Activated naive CD4-positive, alpha-beta T cell (primary cell): ENCODE data around the gene OVAAL.

Experiments
- DNase-seq, 4 experiments: peaks; one replicate each; lab custom pipeline; 2025; lab: John Stamatoyannopoulos, UW

Gene OVAAL

DNA sequence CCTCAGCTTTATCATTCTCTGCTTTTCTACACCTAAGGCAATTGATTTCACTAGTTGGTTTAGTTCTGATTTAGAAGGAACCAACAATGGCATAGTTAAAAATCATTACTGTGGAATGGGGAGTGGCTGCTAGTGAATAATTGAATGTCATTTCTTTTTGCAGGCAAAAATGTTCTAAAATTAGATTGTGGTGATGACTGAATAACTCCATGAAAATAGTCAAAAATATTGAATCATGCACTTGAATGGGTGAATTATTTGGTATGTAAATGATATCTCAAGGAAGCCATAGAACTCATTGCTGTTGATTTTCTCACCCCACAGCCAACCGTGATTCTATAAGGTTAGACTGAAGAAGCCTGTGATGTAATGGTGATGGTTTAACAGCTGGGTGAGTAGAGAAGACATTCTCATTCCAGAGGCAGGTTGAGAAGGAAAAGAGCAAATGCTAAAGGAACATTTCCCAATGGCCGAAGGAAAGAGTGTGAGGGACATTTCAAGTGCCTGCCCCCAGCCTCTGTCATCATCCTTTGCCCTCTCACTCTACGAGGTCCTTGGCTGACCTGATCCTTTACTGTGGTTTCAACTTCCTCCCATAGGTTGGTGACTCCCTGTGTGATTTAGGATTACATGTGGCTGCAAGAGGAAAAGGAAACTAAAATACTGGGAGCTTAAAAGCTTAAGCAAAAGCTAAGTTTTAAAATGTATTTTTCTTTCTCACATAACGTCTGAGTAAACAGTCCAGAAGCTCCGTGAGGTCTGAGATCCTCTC is 12.5 kb downstream of the OVAAL start:
- no peak for DNase-seq

DNA sequence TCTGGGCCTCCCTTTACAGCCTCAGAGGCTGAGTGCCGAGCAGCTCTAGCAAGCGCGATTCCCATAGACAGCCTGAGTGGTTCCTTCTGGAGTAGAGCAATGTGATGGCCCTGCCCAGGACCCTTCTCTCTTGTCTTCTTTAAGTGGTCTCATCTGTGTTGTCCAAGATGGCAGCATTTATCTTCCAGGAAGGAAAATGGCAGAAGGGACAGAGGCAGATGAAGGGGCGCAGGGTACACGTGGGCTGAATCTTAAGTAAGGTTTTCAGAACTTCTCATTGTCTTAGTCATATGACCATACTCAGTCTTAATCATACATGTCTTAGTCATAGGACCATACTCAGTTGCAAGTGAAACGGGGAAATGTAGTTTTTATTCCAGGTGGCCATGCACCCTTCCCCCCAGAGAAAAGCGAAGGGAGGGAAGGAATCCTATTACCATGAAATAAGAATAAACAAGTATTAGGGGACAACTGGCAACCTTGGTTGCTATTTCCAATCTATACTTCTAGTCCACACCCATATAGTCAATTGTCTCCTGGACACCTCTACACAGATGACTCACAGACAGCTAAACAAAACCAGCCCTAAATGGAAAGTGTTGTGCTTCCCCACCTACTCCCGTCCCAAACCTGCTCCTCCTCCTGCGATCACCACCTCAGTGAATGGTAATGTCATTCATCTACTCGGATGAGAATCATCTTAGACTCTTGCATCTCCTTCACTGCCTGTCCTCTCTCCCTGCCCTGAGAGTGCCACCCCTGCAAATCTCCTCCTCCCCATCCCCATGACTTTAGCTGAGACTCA is 13.3 kb downstream of the OVAAL start:
- no peak for DNase-seq

DNA sequence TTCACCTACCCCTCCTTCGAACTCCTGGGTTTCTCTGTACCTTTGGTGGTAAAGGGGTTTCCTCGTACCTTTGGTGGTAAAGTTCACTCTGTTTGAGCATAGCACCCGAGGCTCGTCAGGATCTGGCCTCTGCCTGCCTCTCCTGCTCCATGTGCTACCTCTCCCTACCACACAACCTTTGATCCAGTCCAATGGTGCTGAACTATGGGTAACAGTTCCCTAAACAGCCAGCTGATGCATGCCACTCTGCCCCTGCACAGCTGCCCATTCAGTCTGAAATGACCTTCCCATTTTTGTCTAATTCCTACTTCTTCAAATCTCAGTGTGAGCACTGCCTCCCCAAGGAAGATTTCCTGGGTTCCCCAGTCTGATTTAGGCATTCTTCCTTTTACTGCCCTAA is 14.0 kb downstream of the OVAAL start:
- no peak for DNase-seq

DNA sequence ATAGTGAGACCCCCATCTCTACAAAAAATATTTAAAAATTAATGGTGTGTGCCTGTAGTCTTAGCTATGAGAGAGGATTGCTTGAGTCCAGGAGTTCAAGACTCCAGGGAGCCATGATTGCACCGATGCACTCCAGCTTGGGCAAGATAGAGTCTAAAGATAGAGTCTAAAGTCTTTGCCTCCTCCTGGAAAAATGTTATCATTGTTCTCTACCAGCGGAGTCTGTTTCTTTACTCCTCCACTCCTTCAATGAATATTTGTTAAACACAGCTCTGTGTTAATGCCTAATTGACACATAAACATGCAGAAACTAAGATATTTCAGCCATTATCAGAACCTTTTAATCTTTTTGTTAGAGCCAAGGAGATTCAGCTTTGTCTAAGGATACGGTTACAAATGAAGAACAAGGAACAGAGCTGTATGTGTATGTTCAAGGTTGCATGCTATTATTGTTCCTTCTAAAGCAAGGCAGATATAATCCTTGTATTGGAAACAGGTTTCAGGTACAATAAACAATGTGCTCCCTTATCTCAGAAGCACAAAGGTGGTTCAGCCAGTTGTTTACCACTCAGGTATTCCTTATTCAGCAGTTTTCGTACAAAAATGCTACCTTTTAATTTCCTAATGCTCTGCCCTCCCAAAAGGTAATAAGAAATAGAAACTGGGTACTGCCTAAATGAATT is 15.4 kb downstream of the OVAAL start:
- no peak for DNase-seq

DNA sequence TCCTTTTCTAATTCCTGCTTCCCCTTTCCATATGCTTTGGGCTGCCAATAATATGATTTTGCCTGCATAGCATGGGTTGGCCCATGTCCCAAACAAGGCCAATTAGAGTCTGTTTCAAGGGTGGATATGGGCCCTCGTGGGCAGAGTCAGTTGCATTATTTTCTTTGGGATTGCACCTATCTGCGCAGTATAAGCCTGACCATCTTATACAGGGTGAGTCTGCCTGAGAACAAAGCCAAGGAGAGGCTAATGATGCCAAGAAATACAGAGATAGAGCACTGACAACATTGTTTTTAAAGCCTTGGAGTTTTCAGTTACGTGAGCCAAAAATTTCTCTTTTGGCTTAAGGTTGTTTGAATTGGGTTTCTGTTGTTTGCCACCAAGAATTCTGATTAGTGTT is 18.6 kb downstream of the OVAAL start:
- no peak for DNase-seq

DNA sequence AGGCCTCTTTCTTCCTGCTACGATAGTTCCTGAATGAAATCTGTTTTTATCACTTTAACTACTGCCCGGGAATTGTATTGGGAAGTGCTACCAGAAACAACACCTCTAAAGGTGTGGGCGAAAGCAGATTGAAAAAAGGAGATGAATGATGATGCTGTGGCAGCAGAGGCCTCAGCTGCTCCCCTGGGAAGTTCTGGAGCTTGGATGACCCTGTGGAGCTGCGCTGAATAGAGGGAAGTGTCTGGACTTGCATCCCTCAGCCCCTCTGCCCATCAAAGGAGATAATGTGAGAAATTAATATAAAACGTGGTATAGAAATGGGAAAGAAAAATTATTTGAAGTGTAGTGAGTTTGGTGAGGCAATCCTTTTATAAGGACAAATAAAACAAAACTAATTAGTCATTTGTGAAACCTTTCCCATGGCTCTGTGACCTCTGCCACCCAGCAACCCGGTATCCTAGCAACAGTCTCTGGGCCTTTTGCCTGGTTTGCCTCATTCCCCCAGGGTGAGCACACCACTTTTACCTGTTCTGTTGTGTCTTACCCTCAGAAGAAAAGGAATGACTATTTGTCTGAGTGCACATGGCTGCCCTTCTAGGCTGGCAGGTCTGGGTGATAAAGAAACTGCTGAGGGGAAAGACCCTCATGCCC is 21.3 kb downstream of the OVAAL start:
- no peak for DNase-seq

DNA sequence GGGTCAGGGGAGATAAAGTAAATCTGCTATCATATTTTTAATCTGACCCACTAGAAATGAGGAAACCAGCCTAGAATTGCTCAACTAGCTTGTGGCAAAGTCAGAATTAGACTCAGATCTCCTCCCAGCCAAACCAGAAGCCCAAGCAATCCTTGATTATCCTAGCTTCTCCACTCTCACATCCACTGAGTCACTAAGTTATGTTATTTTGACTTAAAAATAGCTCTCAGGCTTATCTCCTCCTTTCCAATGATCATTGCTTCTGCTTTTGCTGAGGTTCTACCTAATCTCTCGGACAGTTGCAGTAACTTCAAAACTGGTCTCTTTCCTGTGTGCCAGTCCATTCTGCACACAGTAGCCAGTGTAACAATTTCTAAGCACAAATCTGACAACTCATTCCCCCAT is 22.9 kb downstream of the OVAAL start:
- no peak for DNase-seq

DNA sequence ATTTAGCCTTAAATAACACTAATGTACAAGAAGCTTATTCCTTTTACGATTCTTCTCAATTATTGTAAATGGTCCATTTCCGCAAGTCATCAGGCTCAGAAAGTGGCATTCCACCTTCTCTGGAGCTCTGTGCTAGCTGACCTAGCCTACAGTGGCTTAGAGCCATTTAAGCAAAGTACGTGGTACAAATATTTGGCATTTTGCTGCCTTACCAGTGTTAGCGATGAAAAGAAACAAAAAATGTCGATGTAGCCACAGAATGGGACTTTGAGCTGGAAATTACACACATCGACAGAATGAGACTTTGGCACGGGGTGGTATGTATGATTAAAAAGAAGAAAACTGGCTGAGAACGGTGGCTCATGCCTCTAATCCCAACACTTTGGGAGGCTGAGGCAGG is 26.1 kb downstream of the OVAAL start:
- no peak for DNase-seq

DNA sequence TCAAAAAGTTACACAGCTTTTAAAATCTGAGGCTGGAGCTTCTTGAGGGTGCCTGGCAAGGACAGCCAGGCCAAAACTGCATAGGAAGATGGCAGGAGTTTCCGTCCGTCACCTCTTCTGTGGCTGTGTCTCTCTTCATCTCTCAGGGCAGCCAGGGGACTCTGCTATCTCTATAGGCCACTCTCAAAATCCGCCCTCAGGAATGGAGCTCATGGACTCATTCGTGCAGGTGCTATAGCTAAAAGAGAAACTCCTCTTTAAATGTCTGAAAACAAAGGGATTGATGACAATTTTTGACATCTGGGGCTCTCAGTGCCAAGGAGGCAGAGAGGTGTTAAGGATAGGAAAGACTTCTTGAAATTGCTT is 27.2 kb downstream of the OVAAL start:
- no peak for DNase-seq

DNA sequence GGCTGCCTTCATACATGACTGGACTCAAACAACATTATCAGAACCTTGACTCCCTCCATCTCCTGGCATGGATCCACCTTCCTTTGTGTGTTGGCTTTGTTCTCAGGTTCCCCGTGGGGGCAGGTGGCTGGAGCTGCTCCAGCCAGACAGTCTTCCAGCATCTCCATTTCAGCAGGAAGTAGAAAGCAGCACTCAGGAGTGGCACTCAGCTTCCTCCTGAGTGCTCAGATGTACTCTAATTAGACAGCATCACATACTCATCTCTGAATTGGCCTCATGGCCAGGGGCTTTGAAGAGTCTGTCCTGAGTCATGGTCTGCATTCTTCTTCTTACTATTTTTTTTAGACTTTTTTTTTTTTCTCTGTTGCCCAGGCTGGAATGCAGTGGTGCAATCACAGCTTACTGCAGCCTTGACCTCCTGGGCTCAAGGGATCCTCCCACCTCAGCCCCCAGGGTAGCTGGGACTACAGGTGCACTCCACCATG is 27.9 kb downstream of the OVAAL start:
- DNase-seq = no peak

DNA sequence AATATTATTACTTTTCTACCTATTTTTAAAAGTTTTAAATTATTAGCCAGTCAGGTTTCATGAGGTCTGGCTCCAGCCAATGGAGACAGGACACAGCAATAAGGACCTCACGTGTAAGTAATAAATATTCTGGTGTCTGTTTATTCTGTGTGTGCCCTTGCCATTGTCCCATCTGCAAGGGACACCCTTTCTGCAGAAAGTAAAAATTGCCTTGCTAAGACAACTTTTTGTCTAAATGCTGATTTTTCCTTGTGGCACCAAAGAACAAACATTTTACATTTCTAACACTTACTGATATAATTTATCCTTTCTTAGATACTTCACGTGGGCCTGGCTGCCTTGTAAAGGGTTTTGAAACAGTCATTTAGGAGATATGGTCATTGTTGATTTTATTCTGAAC is 29.4 kb downstream of the OVAAL start:
- DNase-seq = no peak

DNA sequence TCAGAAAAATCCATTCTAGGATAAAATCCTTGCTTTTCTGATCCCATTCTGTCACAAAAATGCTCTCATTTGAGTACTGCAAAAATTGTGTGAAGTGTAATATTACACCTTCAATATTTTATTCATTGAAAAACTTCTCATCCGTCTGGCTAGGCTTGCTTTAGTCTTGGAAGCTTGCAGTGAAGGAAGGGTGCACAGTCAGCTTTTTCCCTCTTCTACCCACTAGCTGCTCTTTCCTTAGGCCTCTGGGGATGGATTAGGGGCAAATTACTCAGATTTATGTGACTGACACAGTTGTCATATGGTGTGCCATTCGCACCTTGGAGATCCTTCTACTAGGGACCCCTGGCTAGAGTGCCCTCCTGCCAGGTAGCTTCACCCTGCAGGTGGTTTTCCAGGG is 32.1 kb downstream of the OVAAL start:
- DNase-seq = no peak

DNA sequence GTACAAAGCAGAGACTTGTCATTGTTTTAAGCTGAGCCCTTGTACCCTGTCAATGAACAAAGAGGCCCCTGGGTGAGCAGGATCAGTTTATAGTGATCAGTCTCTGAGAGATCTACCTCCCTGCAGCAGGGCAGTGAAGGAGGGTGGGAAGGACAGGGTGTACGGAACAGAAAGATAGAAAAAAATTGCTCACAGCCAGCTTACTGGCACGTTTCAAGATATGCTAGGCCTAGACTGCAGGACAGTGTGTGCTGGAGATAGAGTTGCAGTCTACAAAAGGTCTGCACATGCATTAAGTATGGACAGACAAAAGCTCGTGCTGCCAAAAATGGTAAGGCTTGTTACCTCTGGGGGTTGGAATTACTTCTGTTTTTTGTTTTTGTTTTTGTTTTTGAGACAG is 34.6 kb downstream of the OVAAL start:
- no peak for DNase-seq

DNA sequence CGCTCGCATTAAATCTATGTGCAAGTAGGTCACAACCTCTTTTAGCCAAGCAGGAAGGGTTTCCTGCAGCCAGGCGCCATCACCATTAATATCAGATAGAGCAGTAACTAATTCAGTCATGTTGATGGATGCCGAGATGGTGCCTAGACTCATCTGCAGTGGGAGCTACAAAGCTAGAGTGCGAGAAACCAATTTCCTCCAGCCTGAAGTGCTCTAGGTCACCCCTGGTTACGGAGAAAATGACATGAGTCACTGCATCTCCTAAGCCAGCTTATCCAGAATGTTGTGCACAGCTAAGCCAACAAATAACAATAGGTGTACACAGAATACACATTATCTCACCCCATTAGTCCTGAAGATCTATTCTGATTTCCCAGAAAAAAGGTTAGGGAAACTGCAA is 36.0 kb downstream of the OVAAL start:
- no peak for DNase-seq

DNA sequence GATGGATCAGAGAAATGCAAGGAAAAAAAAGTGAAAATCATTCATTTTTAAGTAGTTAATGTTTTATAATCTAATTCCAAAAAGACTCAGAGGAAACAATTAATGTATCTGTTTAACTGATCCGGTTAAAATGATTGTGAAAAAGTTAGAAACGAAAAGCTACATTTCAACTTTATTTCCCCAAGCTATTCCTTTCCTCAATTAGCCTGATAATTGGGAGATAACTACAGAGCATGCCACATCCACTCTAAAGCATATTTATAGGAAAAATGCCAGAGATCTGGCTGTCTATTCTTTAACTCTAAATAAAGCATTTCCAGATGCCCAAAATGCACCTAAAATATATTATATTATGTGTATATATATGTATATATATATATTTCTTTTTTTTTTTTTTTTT is 37.2 kb downstream of the OVAAL start:
- DNase-seq = no peak

DNA sequence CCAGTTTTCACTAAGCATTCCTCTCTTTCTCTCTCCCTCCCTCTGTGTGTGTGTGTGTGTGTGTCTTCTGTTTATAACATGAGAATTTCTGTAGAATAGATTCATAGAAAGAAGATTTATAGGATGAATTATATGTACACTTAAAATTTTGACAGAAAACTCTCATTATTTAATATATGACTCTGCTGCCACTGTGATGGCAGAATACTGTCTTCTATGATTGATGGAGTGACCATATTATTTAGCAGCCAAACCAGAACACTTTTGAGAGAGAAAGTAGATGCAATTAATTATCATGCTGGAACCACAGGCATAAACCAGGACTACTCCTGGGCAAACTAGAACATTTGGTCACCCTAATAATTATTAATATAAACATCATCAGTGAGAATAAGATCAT is 38.8 kb downstream of the OVAAL start:
- DNase-seq = no peak

DNA sequence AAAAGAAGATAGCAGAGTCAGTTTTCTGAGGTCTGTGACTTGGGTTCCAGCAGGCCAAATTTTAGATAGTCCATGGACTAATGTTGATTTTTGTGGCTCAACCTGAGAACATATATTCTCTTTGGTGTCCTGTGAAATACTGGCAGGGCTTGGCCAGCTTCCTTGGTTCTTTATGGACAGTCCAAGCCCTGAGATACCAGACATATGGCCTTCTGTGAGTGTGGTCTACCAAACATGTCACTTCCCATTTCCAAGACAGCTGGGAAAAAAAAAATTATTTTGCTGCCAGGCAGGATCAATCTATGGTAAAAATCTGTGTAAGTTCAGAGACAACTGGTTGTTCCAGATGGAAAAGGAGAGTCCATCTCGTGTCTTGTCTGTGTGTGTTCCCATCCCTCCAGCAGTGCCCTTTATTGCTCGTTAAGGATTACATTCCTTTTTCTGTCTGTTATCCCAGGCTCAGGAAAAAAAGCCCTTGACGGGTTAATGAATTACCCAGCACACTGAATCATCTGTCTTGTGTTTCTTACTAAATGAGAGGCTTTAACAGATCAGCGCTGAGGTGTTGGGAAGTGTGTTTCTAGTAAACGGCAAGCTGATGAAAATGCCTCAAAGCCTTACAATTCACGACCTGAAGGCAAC is 39.7 kb downstream of the OVAAL start:
- no peak for DNase-seq

DNA sequence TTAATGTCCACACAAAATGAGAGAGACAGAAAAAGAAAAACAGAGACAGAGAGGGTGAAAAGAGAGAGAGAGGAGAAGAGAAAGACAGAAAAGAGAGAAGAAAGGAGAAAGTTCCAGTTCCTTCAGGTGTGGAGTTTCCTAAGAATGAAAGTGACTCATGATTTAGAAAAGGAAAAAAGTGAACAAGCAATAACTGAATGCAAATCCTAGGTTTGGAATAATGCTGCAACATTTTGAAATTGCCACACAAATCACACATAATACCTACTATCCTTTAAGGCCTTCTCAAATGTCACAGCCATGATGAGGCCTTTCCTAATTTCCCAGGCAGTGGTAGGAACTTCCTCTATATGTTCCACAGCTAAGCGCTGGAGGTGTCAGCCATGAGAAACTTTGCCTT is 41.6 kb downstream of the OVAAL start:
- DNase-seq = no peak

DNA sequence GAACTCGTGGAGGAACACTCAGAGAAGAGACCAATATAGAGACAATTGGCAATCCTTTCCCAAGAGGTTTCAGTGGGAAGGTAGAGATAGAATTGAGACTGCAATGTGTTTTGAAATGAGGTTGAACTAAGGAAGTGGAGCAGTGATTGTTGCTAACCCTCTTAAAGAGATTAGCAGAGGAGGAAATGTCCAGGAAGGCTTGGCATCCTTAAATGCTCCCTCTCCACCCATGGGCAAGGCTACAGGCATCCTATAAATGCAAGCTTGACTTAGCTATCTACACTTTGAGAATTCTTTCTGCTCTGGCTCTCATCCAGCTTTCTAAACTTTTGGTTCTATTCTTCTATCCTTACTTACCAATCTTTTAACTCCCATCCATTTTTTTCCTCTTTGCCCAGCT is 42.7 kb downstream of the OVAAL start:
- no peak for DNase-seq

DNA sequence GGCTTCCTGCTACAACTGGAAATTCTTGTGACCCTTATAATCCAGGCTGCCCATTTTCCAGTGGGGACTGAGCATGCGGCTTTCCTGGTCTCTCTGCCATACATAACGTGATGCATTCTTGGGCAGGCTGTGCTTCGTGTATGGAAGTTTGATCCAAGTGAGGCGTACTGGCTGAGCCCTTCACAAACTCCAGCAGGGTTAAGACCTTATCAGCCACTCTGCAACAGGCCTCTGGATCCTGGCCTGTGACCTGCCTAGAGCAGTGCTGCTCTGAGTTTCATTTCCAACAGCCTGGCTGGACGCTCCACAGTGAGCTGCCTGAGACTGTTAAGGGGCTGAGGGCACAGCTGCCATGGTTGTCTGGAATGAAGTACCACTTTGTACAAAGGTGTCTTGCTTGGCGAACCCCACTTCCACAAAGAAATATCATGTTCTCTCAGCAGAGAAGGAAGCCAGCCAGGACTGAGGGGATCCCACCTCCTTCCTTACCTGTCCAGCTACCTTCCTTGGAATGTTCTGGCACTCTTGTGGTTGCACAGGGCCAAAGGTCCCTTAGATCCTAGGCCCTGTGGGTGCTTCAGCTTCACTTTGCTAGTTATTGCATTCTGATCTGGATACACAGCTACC is 44.6 kb downstream of the OVAAL start:
- DNase-seq = no peak

DNA sequence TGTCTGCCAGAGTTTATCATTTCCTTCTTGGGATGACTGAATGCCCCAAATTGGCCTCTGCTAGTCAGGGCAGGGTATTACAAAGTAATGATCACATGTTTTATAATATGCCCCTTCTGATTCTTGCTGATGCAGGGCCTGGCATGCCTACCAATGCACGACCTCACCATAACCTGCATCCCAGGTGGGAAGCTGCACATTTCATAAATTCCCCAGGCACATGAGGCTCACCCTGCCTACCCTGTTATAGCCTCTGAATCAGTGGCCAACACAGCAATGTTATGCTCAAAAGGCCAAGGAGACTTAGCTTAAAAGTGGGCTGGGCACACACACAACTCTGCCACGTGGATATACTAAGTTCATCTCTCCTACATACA is 45.1 kb downstream of the OVAAL start:
- DNase-seq = no peak

DNA sequence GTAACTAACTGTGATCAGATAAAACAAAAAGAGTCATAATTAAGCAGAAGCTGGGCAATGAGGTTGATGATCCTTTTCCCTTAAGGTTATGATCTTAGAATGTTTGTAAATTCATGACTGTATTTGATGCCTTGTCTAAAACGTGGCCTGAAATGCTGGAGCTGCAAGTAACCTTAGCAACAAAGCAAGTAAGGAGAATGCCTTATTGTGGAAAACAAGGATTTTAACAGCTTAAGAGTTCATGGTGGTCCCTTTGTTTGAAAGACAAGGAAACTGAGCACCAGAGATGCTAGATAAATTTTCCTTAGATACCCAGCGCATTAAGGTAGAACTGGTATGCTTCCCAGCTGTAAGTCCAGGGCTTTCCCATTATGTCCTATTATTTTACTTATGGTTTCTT is 47.4 kb downstream of the OVAAL start:
- DNase-seq = no peak
